Measurements from ENCODE around the gene GPATCH1.
A peak's percentile ranks its signal among the peaks of the same experiment; 100 is the strongest.
"Not testable (repeated sequence)": the region's sequence is repeated elsewhere in the genome, so short reads cannot be mapped to it uniquely, and the experiment has no call there.

Gene GPATCH1

GRCh38 chr19:33108161-33108560 lies 27.2 kb downstream of the GPATCH1 start:
- DNase-seq, result peak in 2 of 10 donors; percentile 62 to 64
- intact Hi-C loops (cut with DNase I), result no loop called here

- DNase-seq, result no peak
- intact Hi-C loops (cut with DNase I), result no loop called here
Measured at GRCh38 chr19:33110137-33110910, 29.3 kb downstream of the GPATCH1 start.

GRCh38 chr19:33111587-33111986 lies 30.6 kb downstream of the GPATCH1 start:
- intact Hi-C loops (cut with DNase I), result no loop called here
- DNase-seq, result peak in 1 of 10 donors; percentile 60

GRCh38 chr19:33114312-33114711 lies 33.3 kb downstream of the GPATCH1 start:
- intact Hi-C loops (cut with DNase I), result no loop called here
- DNase-seq, result peak in 1 of 10 donors; percentile 16

- DNase-seq, result peak in 2 of 10 donors; percentile 24 to 25
- intact Hi-C loops (cut with DNase I), result no loop called here
Measured at GRCh38 chr19:33117501-33117900, 36.5 kb downstream of the GPATCH1 start.

- intact Hi-C loops (cut with DNase I), result loop anchor here (2.0 kb wide), 1 partner anchor 142 kb away; no protein-coding TSS in a partner anchor
- peak in 1 of 10 donors; percentile 34 for DNase-seq
Measured at GRCh38 chr19:33118643-33119042, 37.7 kb downstream of the GPATCH1 start.

GRCh38 chr19:33124207-33125098 lies 43.5 kb downstream of the GPATCH1 start:
- peak in 2 of 10 donors; percentile 15 to 30 for DNase-seq
- intact Hi-C loops (cut with DNase I), result no loop called here

DNA sequence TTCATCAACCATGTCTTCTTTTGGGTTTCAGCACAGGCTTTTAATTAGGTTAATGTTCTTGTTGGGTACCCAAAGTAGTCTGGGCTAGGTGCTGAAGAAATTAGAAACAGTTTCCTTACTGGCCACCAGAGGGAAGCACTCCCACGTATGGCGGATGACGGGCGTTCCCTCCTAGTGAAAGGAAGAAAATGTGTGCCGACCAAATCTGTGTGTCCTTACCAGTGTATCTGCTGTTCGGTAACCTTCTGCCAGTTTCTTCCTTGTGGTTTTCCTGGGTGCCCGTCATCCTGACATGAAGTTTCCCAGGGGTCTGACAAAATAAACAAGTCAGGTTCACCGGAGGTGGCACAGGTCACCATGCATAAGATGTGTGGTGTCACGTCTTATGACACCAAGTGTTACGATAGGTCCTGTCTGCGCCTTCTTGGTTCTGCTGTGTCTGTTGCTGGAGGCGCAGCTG lies 45.0 kb downstream of the GPATCH1 start:
- DNase-seq, result peak in 8 of 10 donors; percentile 24 to 88 (median 52)
- intact Hi-C loops (cut with DNase I), result no loop called here

DNA sequence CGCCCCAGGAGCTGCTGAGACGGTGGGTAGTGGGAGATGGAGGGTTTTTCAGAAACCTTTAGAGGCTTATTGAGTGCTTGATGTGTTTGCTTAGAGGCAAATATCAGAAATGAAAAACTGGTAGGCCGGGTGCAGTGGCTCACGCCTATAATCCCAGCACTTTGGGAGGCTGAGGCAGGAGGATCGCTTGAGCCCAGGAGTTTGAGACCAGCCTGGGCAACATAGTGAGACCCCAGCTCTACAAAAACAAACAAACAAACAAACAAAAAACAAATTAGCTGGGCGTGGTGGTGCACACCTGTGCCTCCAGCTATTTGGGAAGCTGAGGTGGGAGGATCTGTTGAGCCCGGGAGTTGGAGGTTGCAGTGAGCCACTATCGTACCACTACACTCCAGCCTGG lies 45.7 kb downstream of the GPATCH1 start:
- intact Hi-C loops (cut with DNase I), result not testable (repeated sequence)
- DNase-seq, result peak in 2 of 10 donors; percentile 16 to 19

DNA sequence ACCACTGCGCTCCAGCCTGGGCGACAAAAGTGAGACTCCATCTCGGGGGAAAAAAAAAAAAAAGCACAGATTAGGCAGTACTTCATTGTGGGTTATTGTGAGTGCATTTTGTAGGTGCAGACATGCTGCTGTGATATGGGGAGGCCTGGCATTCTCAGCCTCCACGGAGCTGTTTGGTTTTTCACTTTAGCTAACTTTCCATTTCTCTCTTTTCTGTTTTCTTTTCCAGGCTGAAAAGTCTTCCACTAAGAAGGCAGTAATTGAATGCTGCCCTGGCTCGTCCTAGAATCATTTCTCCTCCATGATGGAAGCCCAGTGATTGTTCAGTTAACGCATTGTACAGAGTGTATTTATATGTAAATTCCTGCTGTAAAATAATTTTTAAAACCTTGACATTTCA lies 48.9 kb downstream of the GPATCH1 start:
- DNase-seq, result peak in 2 of 10 donors; percentile 18 to 46
- intact Hi-C loops (cut with DNase I), result no loop called here

DNA sequence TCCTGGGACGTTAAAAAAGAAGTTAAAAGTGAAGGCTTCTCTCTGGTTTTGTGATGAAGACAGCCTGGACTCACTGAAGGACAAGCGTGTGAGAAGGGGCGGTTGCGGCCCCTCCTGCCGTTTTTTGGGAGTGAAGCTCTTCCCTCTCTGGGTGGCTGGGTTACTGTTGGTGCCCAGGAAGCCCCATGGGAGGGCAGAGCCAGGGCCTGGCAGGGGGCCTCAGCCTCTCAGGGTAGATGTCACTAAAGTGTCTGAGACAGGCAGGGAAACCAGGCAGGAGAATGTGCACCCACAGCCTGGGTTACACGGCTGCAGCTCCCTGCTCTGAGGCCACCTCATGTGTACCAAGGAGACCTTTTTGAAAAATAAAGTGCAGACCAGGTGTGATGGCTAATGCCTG lies 49.5 kb downstream of the GPATCH1 start:
- peak in 2 of 10 donors; percentile 32 to 78 for DNase-seq
- intact Hi-C loops (cut with DNase I), result no loop called here

DNA sequence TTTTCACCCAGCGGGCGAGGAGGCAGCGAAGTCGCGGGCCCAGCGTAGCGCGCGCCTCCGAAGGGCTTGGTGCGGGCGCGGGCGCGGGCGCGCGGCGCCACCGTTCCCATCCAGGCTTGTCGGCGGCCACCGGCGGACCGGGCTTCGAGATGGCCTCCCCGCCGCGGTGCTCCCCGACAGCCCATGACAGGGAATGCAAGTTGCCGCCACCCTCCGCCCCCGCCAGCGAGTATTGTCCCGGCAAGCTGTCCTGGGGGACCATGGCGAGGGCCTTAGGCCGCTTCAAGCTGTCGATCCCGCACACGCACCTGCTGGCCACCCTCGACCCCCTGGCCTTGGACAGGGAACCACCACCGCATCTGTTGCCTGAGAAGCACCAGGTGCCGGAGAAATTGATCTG lies 51.0 kb downstream of the GPATCH1 start, which contains the start of gene WDR88:
Gene WDR88, plus strand, starts transcription at position 94 of the 400 bp plus-strand sequence. Its CDS starts 56 bp downstream, at position 150.
- intact Hi-C loops (cut with DNase I), result no loop called here
- peak in 2 of 10 donors; percentile 75 to 83 for DNase-seq

DNA sequence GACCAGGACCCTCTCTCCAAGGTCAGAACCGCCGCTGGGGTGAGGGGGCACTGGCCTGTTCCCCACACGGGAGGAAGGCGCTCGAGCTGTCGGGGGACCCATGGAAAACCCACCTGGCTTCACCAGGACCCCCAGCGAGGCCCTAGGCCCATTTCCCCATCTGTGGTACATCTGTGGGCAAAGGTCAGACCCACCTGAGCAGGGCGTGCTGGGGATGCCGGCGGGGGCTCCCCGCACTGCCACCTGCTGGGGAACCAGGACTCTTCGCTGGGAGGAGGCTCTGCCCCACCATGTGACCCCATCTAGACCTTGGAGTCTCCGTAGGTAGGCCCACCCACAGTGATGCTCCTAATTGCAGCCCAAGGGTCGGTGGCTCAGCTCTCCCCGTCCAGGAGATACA lies 51.4 kb downstream of the GPATCH1 start:
- peak in 1 of 10 donors; percentile 74 for DNase-seq
- intact Hi-C loops (cut with DNase I), result no loop called here

GRCh38 chr19:33133438-33134031 lies 52.6 kb downstream of the GPATCH1 start:
- peak in 2 of 10 donors; percentile 60 to 71 for DNase-seq
- intact Hi-C loops (cut with DNase I), result no loop called here

- intact Hi-C loops (cut with DNase I), result no loop called here
- peak in 2 of 10 donors; percentile 64 to 81 for DNase-seq
Measured at GRCh38 chr19:33134571-33135041, 53.6 kb downstream of the GPATCH1 start.

DNA sequence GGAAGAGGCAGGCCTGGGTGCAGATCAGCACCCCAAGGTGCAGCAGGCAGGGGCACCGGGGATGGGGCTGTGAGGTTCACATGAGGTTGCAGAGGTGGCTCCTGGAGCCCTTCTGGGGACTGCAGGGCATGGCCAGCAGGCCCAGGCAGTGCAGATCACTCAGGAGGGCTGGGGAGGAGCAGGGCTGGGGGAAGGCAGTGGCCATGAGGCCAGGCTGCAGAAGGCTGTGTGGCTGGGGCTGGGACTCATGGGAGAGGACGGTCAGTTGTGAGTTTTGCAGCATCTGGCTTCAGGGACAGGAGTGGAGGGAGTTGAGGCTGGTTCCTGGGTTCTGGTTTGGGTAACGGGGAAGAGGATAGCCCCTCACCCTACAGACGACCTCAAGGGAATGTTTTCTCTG lies 58.2 kb downstream of the GPATCH1 start:
- DNase-seq, result peak in 1 of 10 donors; percentile 59
- intact Hi-C loops (cut with DNase I), result no loop called here

GRCh38 chr19:33143897-33144405 lies 63.0 kb downstream of the GPATCH1 start:
- intact Hi-C loops (cut with DNase I), result loop anchor here (1.0 to 10.0 kb wide), 2 partner anchors 40 to 261 kb away; no protein-coding TSS in a partner anchor
- peak in 9 of 10 donors; percentile 40 to 94 (median 65) for DNase-seq

DNA sequence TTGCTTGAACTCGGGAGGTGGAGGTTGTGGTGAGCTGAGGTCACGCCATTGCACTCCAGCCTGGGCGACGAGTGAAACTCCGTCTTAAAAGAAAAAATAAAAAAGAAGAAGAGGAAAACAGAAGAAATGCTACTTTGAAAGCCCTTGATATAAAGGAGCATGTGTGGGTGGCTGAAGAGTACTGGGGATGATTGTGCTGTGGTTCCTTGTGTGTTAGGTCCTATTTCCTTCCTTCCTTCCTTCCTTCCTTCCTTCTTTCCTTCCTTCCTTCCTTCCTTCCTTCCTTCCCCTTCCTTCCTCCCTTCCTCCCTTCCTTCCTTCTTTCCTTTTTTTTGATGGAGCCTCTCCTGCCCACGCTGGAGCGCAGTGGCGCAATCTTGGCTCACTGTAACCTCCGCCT lies 65.2 kb downstream of the GPATCH1 start:
- intact Hi-C loops (cut with DNase I), result loop anchor here (10.0 kb wide), 1 partner anchor 259 kb away; no protein-coding TSS in a partner anchor

DNA sequence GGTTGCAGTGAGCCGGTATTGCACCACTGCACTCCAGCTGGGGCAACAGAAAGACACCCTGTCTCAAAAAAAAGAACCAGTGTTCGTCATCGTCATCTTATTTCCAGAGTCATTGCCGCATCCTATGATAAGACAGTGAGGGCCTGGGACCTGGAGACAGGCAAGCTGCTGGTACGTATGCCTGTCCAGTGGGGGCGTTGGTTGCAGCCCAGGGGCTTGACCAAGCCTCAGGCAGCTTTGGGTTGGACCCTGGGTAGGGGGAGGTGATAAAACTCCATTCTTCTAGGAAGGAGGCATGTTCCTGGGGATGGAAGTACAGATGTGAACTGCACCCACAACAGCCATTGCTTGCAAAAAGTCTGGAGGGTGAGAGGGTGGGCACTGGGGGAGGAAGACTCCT lies 66.6 kb downstream of the GPATCH1 start:
- intact Hi-C loops (cut with DNase I), result loop anchor here (10.0 kb wide), 1 partner anchor 257 kb away; no protein-coding TSS in a partner anchor

More for the DNA sequence above, 65.2 kb downstream of the GPATCH1 start:
- DNase-seq, result peak in 1 of 10 donors; percentile 8

More for the DNA sequence above, 66.6 kb downstream of the GPATCH1 start:
- peak in 2 of 10 donors; percentile 21 to 51 for DNase-seq
